HG02870 (cell line): ENCODE results near the gene SP6.

ENCODE experiments used
- ATAC-seq: cut with Tn5 transposase; IDR thresholded peaks from one replicate; pipeline ENCODE4 v1.9.1; 2021; ENCODE audit warnings: mild to moderate bottlenecking, moderate library complexity; ENCODE audit not compliant: unreplicated experiment

The SP6 gene

DNA sequence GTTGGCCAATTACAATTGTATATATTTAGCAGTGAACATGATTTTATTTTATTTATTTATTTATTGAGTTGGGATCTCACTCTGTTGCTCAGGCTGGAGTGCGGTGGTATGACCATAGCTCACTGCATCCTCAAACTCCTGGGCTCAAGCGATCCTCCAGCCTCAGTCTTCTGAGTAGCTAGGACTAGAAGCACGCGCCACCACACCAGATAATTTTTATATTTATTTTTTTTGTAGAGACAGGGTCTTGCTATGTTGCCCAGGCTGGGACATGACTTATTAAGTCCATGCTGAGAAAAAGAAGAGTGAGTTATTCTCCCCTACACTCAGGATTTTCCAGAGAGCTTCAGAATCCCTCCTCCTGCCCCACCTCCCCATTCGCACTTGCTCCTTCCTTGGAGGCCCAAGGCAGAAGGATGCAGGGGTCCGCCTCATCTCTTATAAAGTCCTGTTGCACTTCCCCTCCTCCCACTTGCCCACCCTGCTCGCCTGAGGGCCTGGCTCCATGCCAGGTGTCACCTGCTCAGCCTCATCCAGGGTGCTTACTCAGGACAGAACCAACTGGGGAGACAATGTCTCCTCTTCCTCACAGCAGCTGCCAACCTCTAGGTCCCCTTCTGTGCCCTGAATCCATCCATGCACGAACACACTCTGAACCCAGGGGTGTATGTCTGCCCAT lies 29.0 kb upstream of the SP6 start:
- ATAC-seq: no peak

DNA sequence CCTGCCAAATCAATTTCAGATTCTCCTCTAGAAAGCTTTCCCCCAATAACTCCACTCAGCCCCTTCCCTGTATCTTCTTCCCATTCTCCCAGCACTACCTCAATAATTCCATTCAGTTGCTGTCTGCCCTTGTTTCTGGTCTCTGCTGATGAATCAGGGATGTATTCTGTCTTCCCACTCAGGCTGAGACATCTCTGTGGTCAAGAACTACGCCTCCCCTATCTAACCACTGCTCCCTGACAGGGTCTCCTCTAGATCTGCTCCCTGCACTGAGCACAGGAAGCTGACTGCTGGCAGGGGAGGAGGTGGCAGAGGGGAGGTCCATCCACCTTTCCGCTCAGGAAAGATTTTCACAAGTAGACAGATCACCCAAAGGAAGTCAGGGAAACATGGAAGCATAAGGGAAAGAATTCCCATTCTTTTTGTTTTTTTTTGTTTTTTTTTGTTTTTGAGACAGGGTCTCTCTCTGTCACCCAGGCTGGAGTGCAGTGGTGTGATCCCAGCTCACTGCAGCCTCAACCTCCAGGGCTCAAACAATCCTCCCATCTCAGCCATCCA lies 28.1 kb upstream of the SP6 start:
- ATAC-seq: no peak

DNA sequence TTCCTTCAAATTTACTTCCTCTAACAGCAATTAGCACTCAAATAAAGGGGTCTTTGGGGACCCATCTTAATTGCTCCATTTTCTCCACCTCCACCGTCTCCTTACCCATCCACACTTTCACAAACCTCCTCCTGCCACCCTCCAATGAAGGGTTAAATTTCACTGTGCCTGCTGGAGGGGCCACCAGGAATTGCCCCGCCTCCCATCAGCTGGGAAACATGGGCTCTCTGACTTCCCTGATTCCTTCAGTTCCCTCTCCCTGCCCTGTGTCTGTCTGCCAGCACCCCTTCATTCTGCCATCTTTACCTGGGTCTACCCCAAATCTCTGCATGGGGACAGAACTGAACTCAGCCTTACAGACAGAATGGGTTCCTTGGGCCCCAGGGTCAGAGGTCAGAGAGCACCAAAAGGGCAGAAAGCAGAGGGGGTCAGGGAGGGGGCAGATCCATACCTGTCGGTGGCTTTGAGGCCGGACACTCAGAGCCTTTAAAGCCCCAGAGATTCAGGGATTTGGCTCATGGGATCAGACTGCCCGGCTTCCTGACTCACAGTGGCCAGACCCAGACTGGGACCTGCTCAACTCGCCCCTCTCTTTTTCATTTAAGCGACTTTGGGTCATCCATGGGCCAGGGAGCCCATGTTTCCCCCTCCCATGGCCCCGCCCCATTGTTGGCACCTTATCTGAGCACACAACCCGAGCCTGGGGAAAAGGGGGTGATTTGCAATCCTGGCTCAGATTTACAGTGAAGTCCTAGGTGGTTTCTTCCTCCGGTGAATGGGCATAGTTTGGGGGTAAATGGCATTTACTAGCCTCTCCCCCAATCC lies 27.5 kb upstream of the SP6 start:
- ATAC-seq: no peak

DNA sequence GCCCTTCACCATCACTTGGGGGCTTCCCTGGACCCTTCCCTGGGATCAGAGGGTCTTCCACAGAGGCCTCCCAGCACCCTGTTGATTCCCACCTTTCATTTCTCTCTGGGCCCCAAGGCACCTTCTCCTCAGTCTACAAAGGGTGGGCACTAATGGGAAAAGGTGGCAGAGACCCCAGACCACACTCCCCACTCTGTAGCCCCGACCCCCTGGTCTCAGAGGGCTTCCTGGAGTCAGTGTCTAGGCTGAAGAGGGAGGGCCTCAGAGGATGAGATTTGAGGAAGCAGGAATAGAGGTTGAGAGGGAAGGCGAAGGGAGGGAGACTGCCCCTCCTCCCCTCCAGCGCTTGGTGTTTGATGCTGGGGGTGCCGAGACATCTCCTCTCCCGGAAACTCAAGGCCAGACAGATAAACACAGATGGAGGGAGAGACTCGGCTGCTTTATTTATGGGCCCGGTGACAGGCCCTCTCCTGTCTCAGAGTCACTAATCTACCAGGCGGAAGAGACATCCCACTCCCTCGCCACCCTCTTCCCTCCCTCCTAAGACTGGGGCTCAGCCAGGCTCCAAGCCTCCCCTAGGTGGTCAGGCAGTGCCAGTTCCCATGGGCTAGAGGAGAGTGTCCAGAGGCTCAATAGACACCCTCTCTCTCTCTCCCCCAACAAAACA lies 26.5 kb upstream of the SP6 start:
- ATAC-seq: no peak

DNA sequence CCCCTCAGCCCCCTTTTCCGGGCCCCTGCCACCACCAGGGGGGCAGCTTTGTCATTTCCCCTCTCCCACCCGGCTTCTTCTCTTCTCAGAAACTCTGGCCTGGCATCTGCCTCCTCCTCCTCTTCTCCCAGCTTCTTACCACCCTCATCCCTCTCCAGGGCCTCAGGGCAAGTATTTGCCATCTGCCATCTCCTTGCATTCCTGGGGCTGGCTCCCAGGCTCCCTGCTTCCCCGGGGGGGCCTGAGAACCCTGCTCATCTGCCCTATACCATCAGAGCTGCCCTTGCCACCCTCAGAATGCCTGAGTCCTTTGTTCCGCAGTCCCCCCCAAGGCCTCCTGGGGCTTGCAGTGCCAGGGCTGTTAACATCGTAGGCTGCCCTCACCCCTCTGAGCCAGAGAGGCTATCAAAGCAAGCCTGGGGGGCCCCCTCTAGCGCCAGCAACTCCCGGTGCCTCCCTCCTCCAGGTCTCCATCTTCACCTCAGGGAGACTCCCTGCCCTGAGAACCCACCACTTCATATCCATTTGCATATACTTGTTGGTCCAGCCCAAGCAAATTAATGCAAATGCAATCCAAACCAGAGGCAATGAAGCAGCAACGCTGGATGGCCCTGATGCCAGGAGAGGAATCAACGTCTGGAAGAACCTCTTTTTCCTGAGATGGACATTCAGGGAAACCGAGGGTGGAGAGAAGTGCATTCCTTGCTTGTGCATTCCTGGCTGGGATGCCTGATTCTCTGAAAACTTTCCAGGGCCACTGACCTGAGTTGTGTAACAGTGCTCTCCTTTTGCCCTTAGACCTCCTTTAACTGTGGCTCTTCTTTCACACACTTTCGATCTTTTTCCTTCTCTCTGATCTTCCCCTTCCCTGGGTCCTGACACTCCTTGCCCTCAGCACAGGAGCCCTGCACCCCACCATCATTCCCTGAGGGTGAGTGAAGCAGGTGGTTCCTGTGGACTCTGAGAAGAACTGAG lies 24.3 kb upstream of the SP6 start:
- no peak for ATAC-seq

DNA sequence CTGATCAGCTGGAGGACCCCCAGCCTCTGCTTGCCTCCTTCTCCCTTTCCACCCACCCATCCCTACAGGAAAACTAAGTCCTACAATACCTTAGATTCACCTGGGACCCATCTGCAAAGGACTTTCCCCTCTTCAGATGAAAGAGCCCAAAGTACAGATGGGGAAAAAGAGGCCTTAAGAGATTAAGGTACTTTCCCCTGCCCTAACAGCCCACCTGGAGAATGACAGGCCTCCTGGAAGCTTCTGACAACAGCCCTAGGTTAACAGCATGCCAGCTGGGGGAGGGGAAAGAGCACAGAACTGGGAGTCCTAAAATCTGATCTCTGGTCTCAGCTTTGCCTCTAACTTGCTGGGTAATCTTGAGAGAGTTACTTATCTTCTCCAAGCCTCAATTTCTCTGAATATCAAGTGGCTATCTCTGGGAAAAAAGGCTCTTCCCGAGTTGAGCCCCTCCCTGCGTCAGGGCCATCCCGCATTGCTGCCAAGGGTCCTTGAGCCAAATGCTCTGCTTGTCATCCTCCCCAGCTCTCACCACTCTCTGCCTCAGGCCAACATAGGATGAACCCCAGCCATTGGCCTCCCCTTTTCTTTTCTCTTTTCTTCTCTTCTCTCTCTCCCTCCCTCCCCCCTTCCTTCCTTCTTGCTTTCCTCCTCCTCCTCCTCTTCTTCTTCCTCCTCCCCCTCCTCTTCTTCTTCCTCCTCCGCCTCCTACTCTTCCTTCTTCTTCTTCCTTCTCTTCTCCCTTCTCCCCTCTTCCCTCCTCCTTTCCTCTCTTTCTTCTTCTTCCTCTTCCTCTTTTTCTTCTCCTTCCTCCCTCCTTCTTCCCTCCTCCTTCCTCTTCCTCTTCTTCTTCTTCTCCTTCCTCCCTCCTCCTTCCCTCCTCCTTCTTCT lies 22.5 kb upstream of the SP6 start:
- ATAC-seq: no peak

DNA sequence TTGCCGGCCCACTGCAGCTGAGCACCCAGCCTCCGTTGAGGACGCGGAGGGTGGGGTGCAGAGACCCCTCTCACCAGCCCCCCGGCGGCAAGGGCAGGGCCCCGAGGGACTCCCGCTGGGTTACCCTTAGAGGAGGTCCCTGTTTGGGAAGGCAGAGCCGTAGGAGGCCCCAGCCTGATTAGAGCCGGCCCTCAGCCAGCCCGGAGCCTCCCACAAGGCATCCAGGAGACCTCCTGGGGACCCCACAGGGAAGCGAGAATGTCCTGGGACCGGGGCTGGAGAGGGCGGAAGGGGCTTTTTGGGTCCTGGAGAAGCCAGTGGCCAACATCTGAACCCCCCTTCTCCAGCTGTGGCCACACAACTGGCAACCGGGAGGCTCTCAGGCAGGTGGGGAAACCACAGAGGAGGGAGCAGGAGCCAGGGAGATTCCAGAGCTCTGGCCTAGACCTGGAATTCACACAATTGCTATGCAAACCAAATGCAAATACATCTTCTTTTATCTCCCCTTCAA lies 21.7 kb upstream of the SP6 start:
- no peak for ATAC-seq

DNA sequence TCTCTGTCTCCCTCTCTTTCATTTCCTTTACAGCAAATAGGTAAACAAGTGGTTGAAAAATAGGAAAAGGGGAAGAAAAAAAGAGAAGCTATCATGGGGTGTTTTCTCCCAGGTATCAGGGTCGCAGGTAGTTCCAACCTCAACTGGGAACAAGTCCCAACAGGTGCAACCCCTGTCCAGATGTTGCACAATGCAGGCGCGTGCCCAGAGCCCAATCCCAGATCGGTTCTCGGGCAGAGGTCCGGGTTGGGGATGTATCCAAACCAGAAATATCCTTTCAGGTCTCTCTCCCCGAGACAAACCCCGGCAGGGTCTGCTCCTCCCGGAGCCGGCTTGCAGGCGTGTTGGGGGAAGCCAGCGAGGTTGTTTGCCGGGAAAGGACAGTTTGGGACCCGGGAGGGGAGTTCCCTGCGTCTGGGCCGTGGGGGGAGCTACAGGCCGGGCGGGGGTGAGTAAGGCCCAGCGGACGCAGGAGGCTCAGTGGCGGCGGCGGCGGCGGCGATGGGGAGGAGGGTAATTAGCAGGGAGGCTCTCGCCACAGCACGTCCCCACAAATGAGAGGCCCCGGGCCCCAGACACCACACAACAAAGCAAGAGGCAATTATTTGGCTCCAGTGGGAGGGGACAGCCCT lies 21.2 kb upstream of the SP6 start:
- no peak for ATAC-seq

DNA sequence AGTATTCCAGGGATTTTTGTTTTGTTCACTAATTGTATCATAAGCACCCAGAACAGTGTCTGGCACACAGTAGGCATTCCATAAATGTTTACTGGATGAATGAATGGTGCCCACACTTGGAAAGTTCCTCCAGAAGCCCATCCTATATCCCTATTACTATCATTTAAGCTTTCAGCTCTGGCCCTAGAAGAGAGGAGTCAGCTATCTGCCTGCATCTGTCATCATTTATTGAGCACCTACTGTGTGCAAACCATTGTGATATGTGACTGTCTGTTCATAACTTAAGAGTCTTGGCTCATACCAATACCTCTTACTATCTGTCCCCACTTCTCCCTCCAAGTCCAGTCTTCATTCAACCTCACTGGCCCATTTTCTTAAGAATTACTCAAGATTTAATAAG lies 20.1 kb upstream of the SP6 start:
- no peak for ATAC-seq

DNA sequence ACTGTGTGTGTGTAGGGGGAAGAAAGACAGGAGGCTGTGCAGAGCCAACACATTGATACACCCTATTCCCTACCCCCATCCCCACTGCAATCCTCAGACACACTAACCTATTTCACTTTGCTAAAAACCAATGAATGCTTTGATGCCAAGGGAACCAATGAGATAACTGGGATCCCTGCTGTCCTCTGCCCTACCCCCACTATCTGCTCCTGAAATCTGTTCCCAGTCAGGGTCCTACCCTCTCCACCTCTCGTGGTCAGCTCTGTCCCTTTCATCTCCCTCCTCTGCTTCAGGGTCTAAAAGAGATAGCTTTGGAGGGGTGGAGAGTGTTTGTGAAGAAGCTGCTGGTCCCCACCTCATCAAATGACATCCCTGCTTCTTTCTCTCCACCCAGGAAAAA lies 19.1 kb upstream of the SP6 start:
- ATAC-seq: no peak

DNA sequence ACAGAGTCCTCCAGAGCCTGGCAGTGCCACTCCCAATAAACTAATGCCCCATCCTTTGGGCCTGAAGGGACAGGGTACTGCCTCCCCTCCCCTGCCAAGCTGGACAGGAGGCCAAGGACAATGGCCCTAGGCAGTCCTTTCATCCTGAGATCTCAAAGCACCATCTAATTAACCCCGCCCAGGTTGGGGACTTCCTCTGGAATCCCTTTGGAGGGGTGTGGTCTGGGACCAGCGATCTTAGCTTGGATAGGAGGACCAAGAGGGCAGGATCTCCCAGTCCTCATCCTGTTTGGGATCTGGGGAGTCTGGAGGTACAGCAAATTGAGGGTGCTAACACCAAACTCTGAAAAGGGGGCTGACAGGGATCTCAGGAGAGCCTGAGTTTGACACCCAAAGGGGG lies 18.2 kb upstream of the SP6 start:
- ATAC-seq: no peak

DNA sequence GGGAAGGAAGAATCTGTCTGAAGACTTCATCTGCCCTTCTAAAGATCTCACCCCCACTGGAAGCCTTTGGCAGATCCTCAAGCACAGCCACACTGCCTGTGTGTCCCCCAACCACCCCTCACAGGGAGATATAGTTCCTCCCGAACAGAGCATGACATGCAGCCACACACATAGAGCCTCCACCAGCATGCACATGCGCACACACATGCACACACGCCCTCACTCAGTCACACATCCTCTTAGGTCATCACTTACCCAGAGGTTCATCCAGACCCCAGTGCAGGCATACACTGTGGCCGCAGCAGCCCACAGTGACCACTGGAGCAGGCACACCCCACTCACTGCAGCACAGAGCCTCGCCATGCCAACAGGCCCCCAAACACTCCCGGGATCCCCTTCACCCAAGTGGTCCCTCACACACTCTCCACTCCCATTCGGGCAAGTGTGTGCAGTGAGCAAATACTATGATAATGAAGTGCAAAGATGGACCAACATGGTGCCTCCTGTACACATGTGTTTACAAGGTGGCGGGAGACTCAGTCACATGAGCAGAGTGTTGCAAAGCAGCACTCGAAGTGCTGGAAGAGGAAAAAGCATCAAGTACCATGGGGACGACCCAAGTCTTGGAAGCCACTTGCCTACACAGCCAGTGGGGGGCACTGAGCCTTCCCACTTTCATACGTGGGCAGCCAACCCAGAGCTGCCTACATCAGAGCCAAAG lies 17.0 kb upstream of the SP6 start:
- ATAC-seq: no peak

DNA sequence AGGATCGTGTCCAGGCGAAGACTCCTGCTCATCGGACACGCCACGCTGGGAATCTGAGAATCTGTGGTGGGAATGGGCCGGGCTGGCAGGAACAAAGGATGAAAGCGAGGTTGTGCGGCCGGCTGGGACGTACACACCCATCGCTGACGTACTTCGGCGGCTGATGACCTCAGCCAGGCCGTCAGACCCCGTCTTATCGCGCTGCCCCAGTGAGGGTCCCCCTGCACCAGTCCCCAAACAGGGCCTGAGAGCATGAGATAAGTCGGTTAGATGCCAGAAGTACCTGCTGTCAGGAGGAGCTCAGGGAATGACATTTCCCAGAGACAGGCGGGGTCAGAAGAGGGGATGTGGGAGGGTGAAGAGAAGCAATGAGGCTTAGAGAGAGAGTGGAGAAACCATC lies 16.0 kb upstream of the SP6 start:
- ATAC-seq: no peak

DNA sequence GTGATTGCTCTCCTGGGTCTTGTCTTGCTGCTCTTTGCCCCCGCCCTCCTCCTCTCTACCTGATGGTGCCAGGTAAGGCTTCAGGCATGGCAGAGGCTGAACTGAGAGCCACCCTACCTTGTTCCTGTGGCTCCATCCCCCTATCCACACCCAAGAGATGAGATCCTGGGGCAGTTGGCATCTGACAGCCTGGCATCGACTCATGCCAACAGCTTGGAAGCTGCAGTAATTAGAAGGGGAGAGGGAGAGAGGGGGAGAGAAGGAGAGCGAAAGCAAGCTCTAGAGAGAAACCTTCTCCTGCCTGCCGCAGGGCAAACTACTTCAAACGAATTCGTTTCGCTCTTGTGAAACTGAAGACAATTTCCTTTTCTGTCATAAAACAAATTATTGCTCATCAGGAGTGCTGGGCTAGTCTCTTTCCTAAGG lies 13.8 kb upstream of the SP6 start:
- ATAC-seq: no peak

DNA sequence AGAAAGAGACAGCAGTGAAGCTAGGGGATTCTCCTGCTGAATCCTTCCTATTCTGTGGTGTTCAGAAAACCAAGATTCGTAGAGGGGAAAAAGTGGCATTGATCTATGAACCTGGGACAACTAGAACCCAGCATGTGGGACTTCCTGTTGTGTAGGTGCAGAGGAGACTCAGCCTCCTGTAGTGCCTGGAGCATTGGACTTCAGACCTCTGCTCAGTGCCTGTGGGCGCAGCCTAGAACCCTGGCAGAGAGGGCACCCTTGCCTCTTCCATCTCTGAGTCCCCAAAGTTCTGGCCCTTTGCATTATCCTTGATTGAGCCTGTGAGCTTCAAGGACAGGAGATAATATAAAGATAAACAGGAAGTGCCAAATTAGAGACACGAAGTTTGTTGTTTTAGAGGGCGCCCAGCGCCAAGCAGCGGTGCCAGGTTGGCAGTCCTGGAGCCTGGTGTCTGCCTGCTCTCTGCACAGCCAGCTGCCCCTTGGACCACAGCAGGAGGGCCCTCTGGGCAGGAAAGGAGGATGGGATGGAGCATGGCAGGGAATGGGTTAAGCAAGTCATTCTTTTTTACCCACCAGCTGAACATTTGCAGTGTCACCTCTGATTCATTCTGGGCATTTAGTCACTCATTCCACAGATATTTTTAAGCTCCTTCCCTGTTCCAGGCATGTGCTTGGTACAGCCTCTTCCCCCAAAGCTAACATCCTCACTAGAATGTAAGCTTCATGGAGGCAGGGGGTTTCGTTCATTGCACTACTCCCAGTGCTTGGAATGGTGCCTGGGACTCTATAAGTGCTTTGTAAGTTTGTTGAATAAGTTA lies 11.9 kb upstream of the SP6 start:
- ATAC-seq: no peak

DNA sequence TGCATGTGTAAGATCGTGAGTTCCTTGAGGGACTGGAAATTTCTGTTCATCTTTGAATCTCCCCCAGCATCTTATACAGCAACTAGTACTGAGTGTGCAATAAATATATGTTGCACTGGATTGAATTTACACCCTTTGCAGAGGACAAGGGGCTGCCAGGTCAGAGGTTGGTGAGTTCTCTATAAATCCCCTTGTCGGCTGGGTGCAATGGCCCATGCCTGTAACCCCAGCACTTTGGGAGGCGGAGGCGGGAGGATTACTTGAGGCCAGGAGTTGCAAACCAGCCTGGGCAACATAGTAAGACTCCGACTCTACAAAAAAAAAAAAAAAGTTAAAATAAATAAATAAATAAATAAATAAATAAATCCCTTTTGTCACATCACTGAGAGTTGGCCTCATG lies 9.4 kb upstream of the SP6 start:
- no peak for ATAC-seq
